Measurements from ENCODE around the gene EYA2. TPM values are rescaled to one million over a fixed set of nuclear protein-coding genes. Genes with fewer than 3 reads are reported as not detected.

EYA2 gene
- total and polyA plus RNA-seq, 2 donors = 11.1 to 28.5 TPM

GRCh38 chr20:47027042-47027441 lies 132.4 kb downstream of the EYA2 start:
- WGBS = 92% methylated on average over 4 of the region's 4 CpGs
- no peak overlapping the region for H3K27ac ChIP-seq (ENCODE audit: low read depth in 1 of 2, low read length in 1 of 2)

GRCh38 chr20:47027456-47027855 lies 132.8 kb downstream of the EYA2 start:
- Histone ChIP-seq H3K27me3 (ENCODE audit: control insufficient read depth in 2 of 2, insufficient read depth in 1 of 2, low read length in 1 of 2) (no peaks in the 10 kb centered on the region), H3K27ac (ENCODE audit: low read depth in 1 of 2, low read length in 1 of 2) (no peak overlapping the region), H3K4me1 (ENCODE audit: control insufficient read depth in 2 of 2, insufficient read depth in 2 of 2, low read length in 2 of 2) (no peaks in the 10 kb centered on the region), H3K9me3 (ENCODE audit: control insufficient read depth in 2 of 2, insufficient read depth in 1 of 2, low read length in 1 of 2) (no peaks in the 10 kb centered on the region), H3K36me3 (ENCODE audit: control insufficient read depth in 2 of 2, insufficient read depth in 2 of 2, low read length in 1 of 2) (no peaks in the 10 kb centered on the region), H3K4me3 (ENCODE audit: low read length in 2 of 2) (no peak overlapping the region)
- DNase-seq (ENCODE audit: low read depth in 6 of 9, low spot score in 9 of 9) = no peak
- WGBS = 89% methylated on average over 3 of the region's 3 CpGs

More at GRCh38 chr20:47027042-47027441, 132.4 kb downstream of the EYA2 start:
- no peaks in the 10 kb centered on the region for H3K36me3 ChIP-seq (ENCODE audit: control insufficient read depth in 2 of 2, insufficient read depth in 2 of 2, low read length in 1 of 2)
- H3K9me3 ChIP-seq (ENCODE audit: control insufficient read depth in 2 of 2, insufficient read depth in 1 of 2, low read length in 1 of 2) = no peaks in the 10 kb centered on the region
- H3K4me1 ChIP-seq (ENCODE audit: control insufficient read depth in 2 of 2, insufficient read depth in 2 of 2, low read length in 2 of 2) = no peaks in the 10 kb centered on the region
- H3K27me3 ChIP-seq (ENCODE audit: control insufficient read depth in 2 of 2, insufficient read depth in 1 of 2, low read length in 1 of 2) = no peaks in the 10 kb centered on the region
- DNase-seq (ENCODE audit: low read depth in 6 of 9, low spot score in 9 of 9) = no peak
- H3K4me3 ChIP-seq (ENCODE audit: low read length in 2 of 2) = no peak overlapping the region

- Histone ChIP-seq H3K27me3 (ENCODE audit: control insufficient read depth in 2 of 2, insufficient read depth in 1 of 2, low read length in 1 of 2) (no peaks in the 10 kb centered on the region), H3K27ac (ENCODE audit: low read depth in 1 of 2, low read length in 1 of 2) (no peak overlapping the region), H3K9me3 (ENCODE audit: control insufficient read depth in 2 of 2, insufficient read depth in 1 of 2, low read length in 1 of 2) (no peaks in the 10 kb centered on the region), H3K4me3 (ENCODE audit: low read length in 2 of 2) (no peak overlapping the region), H3K4me1 (ENCODE audit: control insufficient read depth in 2 of 2, insufficient read depth in 2 of 2, low read length in 2 of 2) (no peaks in the 10 kb centered on the region), H3K36me3 (ENCODE audit: control insufficient read depth in 2 of 2, insufficient read depth in 2 of 2, low read length in 1 of 2) (no peaks in the 10 kb centered on the region)
- WGBS = over 99% methylated on average over 2 of the region's 2 CpGs
- DNase-seq (ENCODE audit: low read depth in 6 of 9, low spot score in 9 of 9) = no peak
Observed at GRCh38 chr20:47028487-47028886, 133.8 kb downstream of the EYA2 start.

- H3K4me1 ChIP-seq (ENCODE audit: control insufficient read depth in 2 of 2, insufficient read depth in 2 of 2, low read length in 2 of 2) = no peaks in the 10 kb centered on the region
- no peak for DNase-seq (ENCODE audit: low read depth in 6 of 9, low spot score in 9 of 9)
- H3K4me3 ChIP-seq (ENCODE audit: low read length in 2 of 2) = no peak overlapping the region
- H3K27me3 ChIP-seq (ENCODE audit: control insufficient read depth in 2 of 2, insufficient read depth in 1 of 2, low read length in 1 of 2) = no peaks in the 10 kb centered on the region
- H3K36me3 ChIP-seq (ENCODE audit: control insufficient read depth in 2 of 2, insufficient read depth in 2 of 2, low read length in 1 of 2) = no peaks in the 10 kb centered on the region
- no peaks in the 10 kb centered on the region for H3K9me3 ChIP-seq (ENCODE audit: control insufficient read depth in 2 of 2, insufficient read depth in 1 of 2, low read length in 1 of 2)
- WGBS = 91% methylated on average over 3 of the region's 3 CpGs
- no peak overlapping the region for H3K27ac ChIP-seq (ENCODE audit: low read depth in 1 of 2, low read length in 1 of 2)
Observed at GRCh38 chr20:47029845-47030244, 135.2 kb downstream of the EYA2 start.

GRCh38 chr20:47030271-47030810 lies 135.7 kb downstream of the EYA2 start:
- 75% methylated on average over 4 of the region's 4 CpGs for WGBS
- Histone ChIP-seq H3K27ac (ENCODE audit: low read depth in 1 of 2, low read length in 1 of 2) (no peak overlapping the region), H3K36me3 (ENCODE audit: control insufficient read depth in 2 of 2, insufficient read depth in 2 of 2, low read length in 1 of 2) (no peaks in the 10 kb centered on the region), H3K27me3 (ENCODE audit: control insufficient read depth in 2 of 2, insufficient read depth in 1 of 2, low read length in 1 of 2) (no peaks in the 10 kb centered on the region), H3K4me1 (ENCODE audit: control insufficient read depth in 2 of 2, insufficient read depth in 2 of 2, low read length in 2 of 2) (no peaks in the 10 kb centered on the region), H3K9me3 (ENCODE audit: control insufficient read depth in 2 of 2, insufficient read depth in 1 of 2, low read length in 1 of 2) (no peaks in the 10 kb centered on the region), H3K4me3 (ENCODE audit: low read length in 2 of 2) (no peak overlapping the region)
- no peak for DNase-seq (ENCODE audit: low read depth in 6 of 9, low spot score in 9 of 9)

- DNase-seq (ENCODE audit: low read depth in 6 of 9, low spot score in 9 of 9) = no peak
- H3K27me3 ChIP-seq (ENCODE audit: control insufficient read depth in 2 of 2, insufficient read depth in 1 of 2, low read length in 1 of 2) = no peaks in the 10 kb centered on the region
- WGBS = 63% methylated on average over 7 of the region's 7 CpGs
- no peak overlapping the region for H3K27ac ChIP-seq (ENCODE audit: low read depth in 1 of 2, low read length in 1 of 2)
- H3K4me1 ChIP-seq (ENCODE audit: control insufficient read depth in 2 of 2, insufficient read depth in 2 of 2, low read length in 2 of 2) = no peaks in the 10 kb centered on the region
- H3K4me3 ChIP-seq (ENCODE audit: low read length in 2 of 2) = no peak overlapping the region
- no peaks in the 10 kb centered on the region for H3K9me3 ChIP-seq (ENCODE audit: control insufficient read depth in 2 of 2, insufficient read depth in 1 of 2, low read length in 1 of 2)
- no peaks in the 10 kb centered on the region for H3K36me3 ChIP-seq (ENCODE audit: control insufficient read depth in 2 of 2, insufficient read depth in 2 of 2, low read length in 1 of 2)
Observed at GRCh38 chr20:47031004-47031403, 136.4 kb downstream of the EYA2 start.

GRCh38 chr20:47031821-47032220 lies 137.2 kb downstream of the EYA2 start:
- Histone ChIP-seq H3K4me3 (ENCODE audit: low read length in 2 of 2) (no peak overlapping the region), H3K4me1 (ENCODE audit: control insufficient read depth in 2 of 2, insufficient read depth in 2 of 2, low read length in 2 of 2) (no peaks in the 10 kb centered on the region), H3K27ac (ENCODE audit: low read depth in 1 of 2, low read length in 1 of 2) (no peak overlapping the region), H3K9me3 (ENCODE audit: control insufficient read depth in 2 of 2, insufficient read depth in 1 of 2, low read length in 1 of 2) (no peaks in the 10 kb centered on the region), H3K27me3 (ENCODE audit: control insufficient read depth in 2 of 2, insufficient read depth in 1 of 2, low read length in 1 of 2) (no peaks in the 10 kb centered on the region), H3K36me3 (ENCODE audit: control insufficient read depth in 2 of 2, insufficient read depth in 2 of 2, low read length in 1 of 2) (no peaks in the 10 kb centered on the region)
- WGBS = 90% methylated on average over 1 of the region's 1 CpG
- DNase-seq (ENCODE audit: low read depth in 6 of 9, low spot score in 9 of 9) = no peak

GRCh38 chr20:47032933-47033578 lies 138.4 kb downstream of the EYA2 start:
- DNase-seq (ENCODE audit: low read depth in 6 of 9, low spot score in 9 of 9) = no peak
- no peaks in the 10 kb centered on the region for H3K27me3 ChIP-seq (ENCODE audit: control insufficient read depth in 2 of 2, insufficient read depth in 1 of 2, low read length in 1 of 2)
- WGBS = 90% methylated on average over 8 of the region's 8 CpGs
- no peaks in the 10 kb centered on the region for H3K36me3 ChIP-seq (ENCODE audit: control insufficient read depth in 2 of 2, insufficient read depth in 2 of 2, low read length in 1 of 2)
- no peak overlapping the region for H3K27ac ChIP-seq (ENCODE audit: low read depth in 1 of 2, low read length in 1 of 2)
- no peaks in the 10 kb centered on the region for H3K9me3 ChIP-seq (ENCODE audit: control insufficient read depth in 2 of 2, insufficient read depth in 1 of 2, low read length in 1 of 2)
- H3K4me3 ChIP-seq (ENCODE audit: low read length in 2 of 2) = no peak overlapping the region
- no peaks in the 10 kb centered on the region for H3K4me1 ChIP-seq (ENCODE audit: control insufficient read depth in 2 of 2, insufficient read depth in 2 of 2, low read length in 2 of 2)

- H3K4me3 ChIP-seq (ENCODE audit: low read length in 2 of 2) = no peak overlapping the region
- no peak for DNase-seq (ENCODE audit: low read depth in 6 of 9, low spot score in 9 of 9)
- no peaks in the 10 kb centered on the region for H3K9me3 ChIP-seq (ENCODE audit: control insufficient read depth in 2 of 2, insufficient read depth in 1 of 2, low read length in 1 of 2)
- H3K36me3 ChIP-seq (ENCODE audit: control insufficient read depth in 2 of 2, insufficient read depth in 2 of 2, low read length in 1 of 2) = no peaks in the 10 kb centered on the region
- H3K27ac ChIP-seq (ENCODE audit: low read depth in 1 of 2, low read length in 1 of 2) = no peak overlapping the region
- H3K4me1 ChIP-seq (ENCODE audit: control insufficient read depth in 2 of 2, insufficient read depth in 2 of 2, low read length in 2 of 2) = no peaks in the 10 kb centered on the region
- no peaks in the 10 kb centered on the region for H3K27me3 ChIP-seq (ENCODE audit: control insufficient read depth in 2 of 2, insufficient read depth in 1 of 2, low read length in 1 of 2)
Observed at GRCh38 chr20:47033665-47034064, 139.0 kb downstream of the EYA2 start.

Measured in thymus (tissue), 11 donors.